HG03280 (cell line): Measurements from ENCODE around the gene TOM1L1.

Source experiments
- ATAC-seq: cut with Tn5 transposase; IDR thresholded peaks from one replicate; pipeline ENCODE4 v1.9.1; 2021; ENCODE audit warnings: mild to moderate bottlenecking, moderate library complexity; ENCODE audit not compliant: unreplicated experiment

TOM1L1 gene

GRCh38 chr17:54898576-54898975 lies 2.1 kb upstream of the TOM1L1 start:
- ATAC-seq, result no peak

- ATAC-seq, result no peak
Measured at GRCh38 chr17:54899201-54899600, 1.5 kb upstream of the TOM1L1 start.

GRCh38 chr17:54899721-54900456 lies 763 bp upstream of the TOM1L1 start:
- ATAC-seq, result no peak

- ATAC-seq, result no peak
Measured at GRCh38 chr17:54901230-54901822, 674 bp downstream of the TOM1L1 start.

- ATAC-seq, result no peak
Measured at GRCh38 chr17:54902017-54902416, 1.4 kb downstream of the TOM1L1 start.

GRCh38 chr17:54902611-54903010 lies 2.0 kb downstream of the TOM1L1 start:
- no peak for ATAC-seq

GRCh38 chr17:54903375-54903774 lies 2.7 kb downstream of the TOM1L1 start:
- no peak for ATAC-seq

- ATAC-seq, result no peak
Measured at GRCh38 chr17:54906683-54907082, 6.0 kb downstream of the TOM1L1 start.

GRCh38 chr17:54907376-54907775 lies 6.7 kb downstream of the TOM1L1 start:
- no peak for ATAC-seq

- ATAC-seq, result no peak
Measured at GRCh38 chr17:54909766-54910165, 9.1 kb downstream of the TOM1L1 start.

- no peak for ATAC-seq
Measured at GRCh38 chr17:54916721-54917120, 16.1 kb downstream of the TOM1L1 start.

GRCh38 chr17:54919425-54919824 lies 18.8 kb downstream of the TOM1L1 start:
- ATAC-seq, result no peak

GRCh38 chr17:54920819-54921218 lies 20.2 kb downstream of the TOM1L1 start:
- no peak for ATAC-seq

- ATAC-seq, result no peak
Measured at GRCh38 chr17:54924405-54924804, 23.8 kb downstream of the TOM1L1 start.

GRCh38 chr17:54927525-54927924 lies 26.9 kb downstream of the TOM1L1 start:
- ATAC-seq, result no peak

- no peak for ATAC-seq
Measured at GRCh38 chr17:54932711-54933110, 32.1 kb downstream of the TOM1L1 start.

- no peak for ATAC-seq
Measured at GRCh38 chr17:54933921-54934320, 33.3 kb downstream of the TOM1L1 start.

- no peak for ATAC-seq
Measured at GRCh38 chr17:54935471-54935870, 34.8 kb downstream of the TOM1L1 start.

GRCh38 chr17:54937018-54937417 lies 36.4 kb downstream of the TOM1L1 start:
- no peak for ATAC-seq

GRCh38 chr17:54937426-54937825 lies 36.8 kb downstream of the TOM1L1 start:
- ATAC-seq, result no peak

- ATAC-seq, result no peak
Measured at GRCh38 chr17:54941285-54941684, 40.6 kb downstream of the TOM1L1 start.

GRCh38 chr17:54944796-54945195 lies 44.1 kb downstream of the TOM1L1 start:
- no peak for ATAC-seq

- no peak for ATAC-seq
Measured at GRCh38 chr17:54945231-54945630, 44.6 kb downstream of the TOM1L1 start.
